Spinal cord (tissue), 10 donors: ENCODE results near the gene TCERG1. TPM values are rescaled to one million over a fixed set of nuclear protein-coding genes. Genes with fewer than 3 reads are reported as not detected.

Source experiments
- DNase-seq, 6 donors: peaks; one replicate each; pipeline versions ENCODE4 v3.0.0 to v3.0.0-alpha.2; 2013 to 2015; ENCODE audit warnings: low spot score in 6 of 6, low read depth in 4 of 6
- H3K27ac ChIP-seq: one replicate; pipeline ENCODE4 v1.5.1; 2013; ENCODE audit warnings: low read depth, low read length, control low read depth
- H3K27me3 ChIP-seq: one replicate; pipeline ENCODE4 v1.6.1; 2013; ENCODE audit warnings: low read length; ENCODE audit not compliant: control insufficient read depth, insufficient read depth
- H3K36me3 ChIP-seq: one replicate; pipeline ENCODE4 v1.6.1; 2013; ENCODE audit warnings: low read length; ENCODE audit not compliant: control insufficient read depth, insufficient read depth
- H3K4me1 ChIP-seq: one replicate; pipeline ENCODE4 v1.6.1; 2013; ENCODE audit warnings: low read length; ENCODE audit not compliant: control insufficient read depth, insufficient read depth
- H3K4me3 ChIP-seq: one replicate; pipeline ENCODE4 v1.5.1; 2013; ENCODE audit warnings: low read depth, low read length, control low read depth
- H3K9me3 ChIP-seq: one replicate; pipeline ENCODE4 v1.6.1; 2013; ENCODE audit warnings: low read length; ENCODE audit not compliant: control insufficient read depth, insufficient read depth
- WGBS: methylation state at CpG from one replicate; pipeline ENCODE4 v1.1.5; 2013; ENCODE audit warnings: missing lambda C conversion rate; ENCODE audit not compliant: insufficient coverage; 5-methylcytosine and 5-hydroxymethylcytosine counted together
- polyA plus RNA-seq, 2 donors: library from polyadenylated mRNA; unstranded; fragments of 120-200 nt; gene quantifications; one replicate each; pipeline ENCODE4 v1.2.1, GENCODE V29; 2013; ENCODE audit not compliant: insufficient read length in 2 of 2
- total RNA-seq, 2 donors: library from RNA; depleted of rRNA in 1 of 2; stranded (reverse); fragments of 120-200 nt in 1 of 2; fragments of >200 nt in 1 of 2; gene quantifications; one replicate each; pipeline versions ENCODE4 v1.2.3 to v1.2.4, GENCODE V29; 2013 to 2014
- donor health status: healthy.

The TCERG1 gene
- total and polyA plus RNA-seq, 4 donors = 60.0 to 99.8 (median 88.3) TPM

GRCh38 chr5:146513462-146513861 is 66.3 kb downstream of the TCERG1 start:
- no CpG with 5 or more reads among the region's 2 CpGs for WGBS
- Histone ChIP-seq H3K36me3 (peaks cover 7% of the 10 kb centered on the region), H3K27ac (no peak overlapping the region), H3K4me1 (no peaks in the 10 kb centered on the region), H3K4me3 (no peak overlapping the region), H3K9me3 (no peaks in the 10 kb centered on the region), H3K27me3 (no peaks in the 10 kb centered on the region)
- no peak for DNase-seq

GRCh38 chr5:146514575-146514974 is 67.4 kb downstream of the TCERG1 start:
- H3K4me1 ChIP-seq = no peaks in the 10 kb centered on the region
- peaks cover 7% of the 10 kb centered on the region for H3K36me3 ChIP-seq
- no peak overlapping the region for H3K27ac ChIP-seq
- H3K9me3 ChIP-seq = no peaks in the 10 kb centered on the region
- DNase-seq = no peak
- WGBS = no CpG with 5 or more reads among the region's 1 CpG
- H3K27me3 ChIP-seq = no peaks in the 10 kb centered on the region
- no peak overlapping the region for H3K4me3 ChIP-seq

- DNase-seq = peak in 1 of 6 donors; percentile 47
- Histone ChIP-seq H3K36me3 (no peaks in the 10 kb centered on the region), H3K9me3 (no peaks in the 10 kb centered on the region), H3K4me3 (no peak overlapping the region), H3K27me3 (no peaks in the 10 kb centered on the region), H3K27ac (no peak overlapping the region), H3K4me1 (no peaks in the 10 kb centered on the region)
- 89% methylated on average over 8 of the region's 10 CpGs for WGBS
Observed at GRCh38 chr5:146515473-146516150, 68.5 kb downstream of the TCERG1 start.

- Histone ChIP-seq H3K36me3 (no peaks in the 10 kb centered on the region), H3K4me3 (no peak within 1 kb of the TSS), H3K4me1 (no peaks in the 10 kb centered on the region), H3K27me3 (no peaks in the 10 kb centered on the region), H3K9me3 (no peaks in the 10 kb centered on the region), H3K27ac (no peak within 1 kb of the TSS)
- WGBS = no CpG with 5 or more reads among the region's 3 CpGs
- DNase-seq = peak in 2 of 6 donors; percentile 20 to 53
Observed at GRCh38 chr5:146516151-146516475, 69.0 kb downstream of the TCERG1 start, which contains the start of gene GPR151. TSS of gene GPR151 (minus strand) at chr5:146516190. CDS start at chr5:146516113, 77 bp downstream.

GRCh38 chr5:146519554-146519953 is 72.4 kb downstream of the TCERG1 start:
- no peaks in the 10 kb centered on the region for H3K4me1 ChIP-seq
- no peaks in the 10 kb centered on the region for H3K36me3 ChIP-seq
- H3K9me3 ChIP-seq = no peaks in the 10 kb centered on the region
- no CpG with 5 or more reads among the region's 2 CpGs for WGBS
- no peaks in the 10 kb centered on the region for H3K27me3 ChIP-seq
- no peak for DNase-seq
- H3K4me3 ChIP-seq = no peak overlapping the region
- no peak overlapping the region for H3K27ac ChIP-seq

- Histone ChIP-seq H3K4me3 (no peak overlapping the region), H3K27ac (no peak overlapping the region), H3K9me3 (no peaks in the 10 kb centered on the region), H3K27me3 (no peaks in the 10 kb centered on the region), H3K4me1 (no peaks in the 10 kb centered on the region), H3K36me3 (no peaks in the 10 kb centered on the region)
- WGBS = no CpG with 5 or more reads among the region's 2 CpGs
- no peak for DNase-seq
Observed at GRCh38 chr5:146520731-146521130, 73.6 kb downstream of the TCERG1 start.

- Histone ChIP-seq H3K27me3 (no peaks in the 10 kb centered on the region), H3K27ac (no peak overlapping the region), H3K4me3 (no peak overlapping the region), H3K9me3 (no peaks in the 10 kb centered on the region), H3K4me1 (no peaks in the 10 kb centered on the region), H3K36me3 (no peaks in the 10 kb centered on the region)
- no peak for DNase-seq
- 86% methylated on average over 5 of the region's 8 CpGs for WGBS
Observed at GRCh38 chr5:146521403-146522106, 74.4 kb downstream of the TCERG1 start.

GRCh38 chr5:146523698-146524097 is 76.6 kb downstream of the TCERG1 start:
- no peak overlapping the region for H3K27ac ChIP-seq
- H3K4me3 ChIP-seq = no peak overlapping the region
- H3K9me3 ChIP-seq = no peaks in the 10 kb centered on the region
- no peaks in the 10 kb centered on the region for H3K27me3 ChIP-seq
- peak in 2 of 6 donors; percentile 7 to 73 for DNase-seq
- 48% methylated on average over 2 of the region's 3 CpGs for WGBS
- H3K36me3 ChIP-seq = no peaks in the 10 kb centered on the region
- H3K4me1 ChIP-seq = no peaks in the 10 kb centered on the region

GRCh38 chr5:146527785-146528184 is 80.7 kb downstream of the TCERG1 start:
- WGBS = 80% methylated on average over 1 of the region's 3 CpGs
- no peak for DNase-seq
- Histone ChIP-seq H3K9me3 (no peaks in the 10 kb centered on the region), H3K27me3 (no peaks in the 10 kb centered on the region), H3K4me3 (no peak overlapping the region), H3K36me3 (no peaks in the 10 kb centered on the region), H3K4me1 (no peaks in the 10 kb centered on the region), H3K27ac (no peak overlapping the region)

GRCh38 chr5:146528236-146528635 is 81.1 kb downstream of the TCERG1 start:
- no peaks in the 10 kb centered on the region for H3K27me3 ChIP-seq
- DNase-seq = peak in 2 of 6 donors; percentile 37 to 74
- H3K4me3 ChIP-seq = no peak overlapping the region
- no peaks in the 10 kb centered on the region for H3K9me3 ChIP-seq
- H3K27ac ChIP-seq = no peak overlapping the region
- 74% methylated on average over 3 of the region's 4 CpGs for WGBS
- H3K36me3 ChIP-seq = no peaks in the 10 kb centered on the region
- H3K4me1 ChIP-seq = no peaks in the 10 kb centered on the region
